ENCODE measurements around the gene ASXL2.

DNA sequence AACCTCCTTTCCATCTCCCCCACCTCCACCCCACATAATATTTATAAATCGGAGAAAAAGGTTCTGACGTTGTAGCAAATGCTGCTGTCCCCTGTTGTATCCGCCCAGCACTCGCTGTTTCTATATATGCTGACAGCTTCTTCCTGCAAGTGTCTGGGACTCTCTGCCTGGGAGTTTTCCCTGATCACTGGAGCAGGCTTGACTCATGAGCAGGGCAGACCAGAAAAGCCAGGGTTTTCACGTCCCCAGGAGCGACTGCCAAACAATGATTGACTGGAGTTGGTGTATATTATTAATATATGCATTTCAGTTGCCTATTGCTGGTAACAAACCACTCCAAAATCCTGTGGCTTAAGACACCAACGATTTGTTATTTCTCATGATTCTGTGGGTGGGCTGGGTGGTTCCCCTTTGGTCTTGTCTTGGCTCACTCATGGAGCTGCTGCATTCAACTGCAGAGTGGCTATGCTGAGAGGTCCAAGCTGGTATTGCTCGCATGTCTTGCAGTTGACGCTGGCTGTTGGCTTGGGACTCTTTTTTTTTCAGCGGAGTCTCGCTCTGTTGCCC is 21.2 kb upstream of the ASXL2 start:
- TF ChIP-seq ZFP3 (CRISPR knock-in tag; IDR thresholded peaks at IDR 0.05): no peak
- TF ChIP-seq, protein P1, sequence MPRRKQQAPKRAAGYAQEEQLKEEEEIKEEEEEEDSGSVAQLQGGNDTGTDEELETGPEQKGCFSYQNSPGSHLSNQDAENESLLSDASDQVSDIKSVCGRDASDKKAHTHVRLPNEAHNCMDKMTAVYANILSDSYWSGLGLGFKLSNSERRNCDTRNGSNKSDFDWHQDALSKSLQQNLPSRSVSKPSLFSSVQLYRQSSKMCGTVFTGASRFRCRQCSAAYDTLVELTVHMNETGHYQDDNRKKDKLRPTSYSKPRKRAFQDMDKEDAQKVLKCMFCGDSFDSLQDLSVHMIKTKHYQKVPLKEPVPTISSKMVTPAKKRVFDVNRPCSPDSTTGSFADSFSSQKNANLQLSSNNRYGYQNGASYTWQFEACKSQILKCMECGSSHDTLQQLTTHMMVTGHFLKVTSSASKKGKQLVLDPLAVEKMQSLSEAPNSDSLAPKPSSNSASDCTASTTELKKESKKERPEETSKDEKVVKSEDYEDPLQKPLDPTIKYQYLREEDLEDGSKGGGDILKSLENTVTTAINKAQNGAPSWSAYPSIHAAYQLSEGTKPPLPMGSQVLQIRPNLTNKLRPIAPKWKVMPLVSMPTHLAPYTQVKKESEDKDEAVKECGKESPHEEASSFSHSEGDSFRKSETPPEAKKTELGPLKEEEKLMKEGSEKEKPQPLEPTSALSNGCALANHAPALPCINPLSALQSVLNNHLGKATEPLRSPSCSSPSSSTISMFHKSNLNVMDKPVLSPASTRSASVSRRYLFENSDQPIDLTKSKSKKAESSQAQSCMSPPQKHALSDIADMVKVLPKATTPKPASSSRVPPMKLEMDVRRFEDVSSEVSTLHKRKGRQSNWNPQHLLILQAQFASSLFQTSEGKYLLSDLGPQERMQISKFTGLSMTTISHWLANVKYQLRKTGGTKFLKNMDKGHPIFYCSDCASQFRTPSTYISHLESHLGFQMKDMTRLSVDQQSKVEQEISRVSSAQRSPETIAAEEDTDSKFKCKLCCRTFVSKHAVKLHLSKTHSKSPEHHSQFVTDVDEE (CRISPR knock-in tag; IDR thresholded peaks at IDR 0.05): no peak
- no peak for TF ChIP-seq ZFP30 (CRISPR knock-in tag; IDR thresholded peaks at IDR 0.05)
- TF ChIP-seq, protein P2, sequence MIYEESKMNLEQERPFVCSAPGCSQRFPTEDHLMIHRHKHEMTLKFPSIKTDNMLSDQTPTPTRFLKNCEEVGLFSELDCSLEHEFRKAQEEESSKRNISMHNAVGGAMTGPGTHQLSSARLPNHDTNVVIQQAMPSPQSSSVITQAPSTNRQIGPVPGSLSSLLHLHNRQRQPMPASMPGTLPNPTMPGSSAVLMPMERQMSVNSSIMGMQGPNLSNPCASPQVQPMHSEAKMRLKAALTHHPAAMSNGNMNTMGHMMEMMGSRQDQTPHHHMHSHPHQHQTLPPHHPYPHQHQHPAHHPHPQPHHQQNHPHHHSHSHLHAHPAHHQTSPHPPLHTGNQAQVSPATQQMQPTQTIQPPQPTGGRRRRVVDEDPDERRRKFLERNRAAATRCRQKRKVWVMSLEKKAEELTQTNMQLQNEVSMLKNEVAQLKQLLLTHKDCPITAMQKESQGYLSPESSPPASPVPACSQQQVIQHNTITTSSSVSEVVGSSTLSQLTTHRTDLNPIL (CRISPR knock-in tag; IDR thresholded peaks at IDR 0.05; ENCODE audit: low read depth): no peak
- no peak for TF ChIP-seq CSDC2 (CRISPR knock-in tag; IDR thresholded peaks at IDR 0.05)

All from SK-N-SH treated with all-trans-retinoic acid at 6 μM for 48 hours (cell line).